Measurements from ENCODE around the gene HGF.
"Not testable (repeated sequence)": the region's sequence is repeated elsewhere in the genome, so short reads cannot be mapped to it uniquely, and the experiment has no call there.

Gene HGF

DNA sequence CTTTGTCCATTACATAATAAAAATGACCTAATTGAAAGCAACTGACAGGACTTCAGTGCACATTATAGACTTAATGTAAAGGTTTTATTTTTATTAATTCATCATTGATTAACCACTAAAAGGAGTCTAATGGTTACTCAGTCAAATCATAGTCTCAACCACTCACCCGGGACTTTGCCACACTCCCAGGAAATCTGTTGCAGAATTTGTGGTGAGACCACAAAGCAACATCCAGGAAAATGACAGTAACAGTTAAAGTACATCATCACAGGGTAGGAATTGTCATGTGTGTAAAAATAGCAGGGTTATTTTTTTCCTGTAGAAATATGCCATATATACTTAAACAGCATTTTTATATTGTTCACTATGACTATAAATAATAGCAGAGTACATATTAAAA is 6.3 kb upstream of the HGF start:
- no peak for DNase-seq (ENCODE audit: low spot score)

DNA sequence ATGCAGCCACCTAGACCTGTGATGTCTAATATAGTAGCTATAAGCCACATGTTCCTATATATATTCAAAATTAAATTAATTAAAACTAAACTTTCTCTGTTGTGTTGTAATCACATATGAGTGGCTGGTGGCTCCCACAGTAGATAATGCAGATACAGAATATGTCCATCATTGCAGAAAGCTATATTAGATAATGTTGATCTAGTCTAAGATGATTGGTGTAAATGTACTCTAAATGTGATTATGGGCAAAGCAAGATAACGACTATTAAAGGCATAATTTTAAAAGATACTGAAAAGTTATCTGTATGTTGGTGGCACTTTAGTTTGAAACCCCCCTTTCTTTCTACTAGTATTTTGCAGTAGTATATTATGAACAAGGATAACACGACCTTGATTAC is 5.7 kb upstream of the HGF start:
- no peak for DNase-seq (ENCODE audit: low spot score)

DNA sequence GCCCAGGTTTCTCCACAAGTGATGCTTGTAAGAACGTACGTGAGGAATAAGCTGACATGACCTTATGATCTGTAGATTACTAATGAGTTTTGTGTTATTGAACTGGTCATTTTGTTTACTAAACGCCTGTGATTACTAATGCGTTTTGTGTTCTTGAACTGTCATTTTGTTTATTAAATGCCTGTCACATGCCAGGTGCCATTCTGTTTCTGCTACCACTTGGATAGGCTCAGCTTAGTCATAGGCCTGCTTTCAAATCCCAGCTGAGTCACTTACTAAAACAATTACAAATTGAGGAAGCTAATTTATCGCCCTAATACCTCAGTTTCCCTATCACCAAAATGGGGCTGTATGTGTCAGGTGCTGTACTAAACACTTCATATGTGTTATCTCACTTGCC is 4.7 kb upstream of the HGF start:
- no peak for DNase-seq (ENCODE audit: low spot score)

DNA sequence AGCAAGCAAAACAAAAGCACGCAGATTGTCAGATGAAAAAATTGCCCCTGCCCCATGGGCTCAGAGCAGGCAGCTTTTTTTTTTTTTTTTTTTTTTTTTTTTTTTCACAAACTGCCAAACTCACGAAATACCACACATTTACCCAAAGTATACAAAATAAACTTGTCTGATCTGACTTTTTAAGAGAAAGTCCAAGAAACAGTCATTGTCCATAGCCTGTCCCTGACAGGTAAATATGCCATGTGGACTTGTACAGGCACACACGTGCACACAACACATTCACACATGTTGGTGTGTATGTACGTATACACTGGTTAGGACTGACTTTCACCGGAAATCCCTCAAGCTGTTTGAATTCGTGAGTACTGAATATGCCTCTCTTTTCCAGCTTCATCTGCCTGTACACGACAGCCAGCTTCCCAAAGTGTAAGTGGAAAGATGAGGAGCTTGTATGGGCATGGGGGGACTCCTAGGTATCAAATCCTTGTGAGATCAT is 929 bp upstream of the HGF start:
- DNase-seq (ENCODE audit: low spot score), result no peak

DNA sequence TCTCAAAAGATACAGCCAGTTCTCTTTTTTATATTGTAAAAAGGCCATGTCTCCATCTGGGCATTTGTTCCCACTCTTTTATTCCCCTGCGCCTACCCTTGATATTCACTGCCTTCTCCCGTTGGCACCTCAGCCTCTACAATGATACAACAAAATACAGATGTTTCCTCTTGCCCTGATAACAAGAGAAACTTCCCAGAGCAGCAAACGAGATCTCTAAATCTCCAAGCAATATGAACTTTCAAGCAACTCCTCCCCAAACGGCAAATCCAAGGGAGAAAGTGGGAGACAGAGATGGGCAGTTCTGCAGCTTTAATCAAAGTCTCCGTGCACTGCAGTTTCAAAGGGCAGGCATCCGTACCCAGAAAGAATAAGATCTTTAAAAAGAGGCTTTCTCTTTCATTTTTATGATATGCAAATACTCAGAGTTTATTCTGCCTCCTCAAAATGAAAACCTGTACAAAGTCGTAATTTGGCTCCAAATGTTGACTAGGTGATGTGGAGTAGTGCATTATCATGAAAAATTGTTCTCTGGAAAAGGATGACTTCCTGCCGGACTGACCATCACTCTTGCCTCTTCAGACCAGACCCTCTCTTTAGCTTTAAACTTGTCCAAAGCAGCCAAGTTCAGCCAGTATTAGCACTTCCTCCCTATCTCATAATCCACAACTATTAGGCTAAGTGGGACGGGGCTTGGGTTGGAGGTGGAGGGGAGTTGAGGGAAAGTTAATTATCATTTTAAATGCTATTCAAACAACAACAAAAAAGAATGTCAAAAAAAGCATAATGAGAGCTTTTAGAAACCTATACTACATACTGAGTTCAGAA is 682 bp downstream of the HGF start:
- DNase-seq (ENCODE audit: low spot score), result peak; percentile 16

DNA sequence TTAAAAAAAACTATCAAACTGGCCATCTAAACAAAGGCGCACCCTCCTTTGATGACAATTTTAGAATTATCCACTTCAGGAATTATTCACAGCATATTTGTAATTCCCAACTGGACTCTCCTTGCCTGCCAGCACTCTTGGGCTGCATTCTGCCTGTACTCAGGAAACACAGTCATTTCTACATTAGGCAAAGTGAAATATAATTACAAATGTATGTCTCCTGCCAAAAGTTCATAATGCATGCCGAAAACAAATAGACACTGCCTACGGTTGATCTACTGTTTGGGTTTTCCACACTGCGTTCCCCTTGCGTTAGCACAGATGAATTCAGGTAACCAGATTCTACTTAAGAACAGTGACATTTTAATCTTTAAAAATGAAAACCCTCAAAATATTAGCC is 1.9 kb downstream of the HGF start:
- DNase-seq (ENCODE audit: low spot score), result no peak

DNA sequence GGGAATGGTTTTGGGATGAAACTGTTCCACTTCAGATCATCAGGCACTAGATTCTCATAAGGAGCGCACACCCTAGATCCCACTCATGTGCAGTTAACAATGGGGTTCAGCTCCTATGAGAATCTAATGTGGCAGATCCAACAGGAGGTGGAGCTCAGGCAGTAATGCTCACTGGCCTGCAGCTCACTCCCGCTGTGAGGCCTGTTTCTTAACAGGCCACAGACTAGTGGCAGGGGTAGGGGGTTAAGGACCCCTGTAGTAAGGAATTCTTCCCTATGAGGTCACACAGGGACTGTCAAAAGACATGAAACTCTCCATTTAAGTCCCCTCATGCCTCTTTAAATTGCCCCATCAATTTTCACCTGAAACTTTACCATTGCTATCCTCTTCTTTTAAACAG is 8.0 kb downstream of the HGF start:
- DNase-seq (ENCODE audit: low spot score), result no peak

DNA sequence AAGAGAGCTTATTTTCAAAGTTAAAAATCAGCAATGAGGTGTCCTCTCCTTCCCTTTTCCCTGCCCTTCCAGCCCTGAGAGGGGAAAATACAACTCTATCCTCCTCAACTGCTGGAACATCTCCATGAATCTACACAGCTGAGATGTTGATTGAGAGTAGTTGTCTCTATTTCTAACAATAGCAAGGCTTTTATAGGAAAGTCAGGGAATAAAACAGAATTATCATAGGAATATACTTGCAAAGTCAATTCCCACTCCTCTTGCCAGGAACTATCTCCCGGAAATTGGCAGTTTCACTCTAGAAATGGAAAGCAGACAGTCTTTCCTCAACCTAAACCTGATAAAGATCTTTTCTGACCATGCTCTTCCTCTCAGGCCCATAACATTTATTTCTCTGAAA is 8.8 kb downstream of the HGF start:
- DNase-seq (ENCODE audit: low spot score), result no peak

DNA sequence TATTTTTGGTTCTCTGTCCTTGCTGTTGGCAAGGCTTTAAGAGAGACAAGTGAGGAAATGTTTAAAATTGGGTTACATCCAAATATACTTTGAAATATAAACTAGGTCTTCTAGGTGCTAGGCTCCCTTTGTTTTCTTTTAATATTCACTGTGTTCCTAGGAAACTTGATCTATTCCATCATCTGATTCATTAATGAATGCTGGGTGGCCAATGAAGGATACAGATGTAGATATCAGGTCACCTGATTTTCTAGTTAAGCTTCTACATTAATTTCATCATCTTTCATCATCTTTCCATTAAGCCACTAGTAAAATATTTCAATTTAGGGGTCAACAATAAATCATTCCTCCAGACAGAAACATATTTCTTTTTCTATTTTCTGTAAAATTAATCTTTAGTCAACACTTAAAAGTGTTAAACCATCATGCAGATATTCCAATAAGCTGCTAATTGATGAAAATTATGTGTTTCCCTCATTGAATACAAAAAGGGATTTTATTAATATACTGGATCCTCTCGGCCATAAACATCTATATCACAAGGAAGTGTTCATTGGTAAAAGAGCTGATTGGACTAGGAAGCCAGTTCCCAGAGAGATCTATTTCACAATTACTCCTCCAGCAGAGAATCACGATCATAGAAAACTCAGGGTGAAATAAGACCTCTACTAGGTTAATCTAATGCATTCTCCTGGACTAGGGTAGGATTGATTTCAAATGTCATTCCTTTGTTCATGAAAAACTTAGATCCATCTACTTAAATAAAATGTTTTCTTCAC is 14.7 kb downstream of the HGF start:
- no peak for DNase-seq (ENCODE audit: low spot score)

DNA sequence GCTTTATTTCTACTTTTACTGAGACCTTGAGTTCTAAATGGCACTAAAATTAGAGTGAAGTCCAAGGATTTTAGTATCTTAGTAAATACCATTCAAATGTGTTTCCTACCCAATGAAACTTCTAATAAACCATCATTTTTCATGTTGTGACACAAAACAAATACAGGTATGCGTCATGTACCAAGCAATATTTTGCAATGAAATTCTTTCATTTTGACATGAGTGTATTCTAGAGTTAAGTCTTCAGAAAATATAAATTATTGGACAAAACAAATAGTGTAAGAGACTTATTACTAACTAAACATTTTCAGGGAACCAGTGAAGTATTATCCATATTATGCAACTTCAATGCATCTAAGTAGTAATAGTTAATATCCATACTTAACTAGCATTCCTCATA is 16.5 kb downstream of the HGF start:
- DNase-seq (ENCODE audit: low spot score), result no peak

DNA sequence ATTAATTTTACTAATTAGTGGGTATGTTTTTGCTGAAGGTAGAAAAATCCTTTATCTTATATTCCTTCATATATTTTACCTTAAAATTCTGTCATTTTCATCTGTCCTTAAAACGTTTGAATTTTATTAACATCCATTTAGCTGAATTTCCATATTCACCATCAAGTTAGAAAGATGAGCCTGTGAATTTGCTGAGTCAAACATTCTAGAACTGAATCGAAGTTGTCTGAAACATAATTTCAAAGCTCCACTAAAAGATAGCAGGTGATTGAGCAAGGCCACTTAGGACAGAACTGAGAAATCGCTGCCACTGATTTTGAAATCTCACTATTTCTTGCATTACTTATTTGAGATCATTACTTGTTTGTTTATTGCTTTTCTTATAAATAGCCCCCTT is 17.5 kb downstream of the HGF start:
- DNase-seq (ENCODE audit: low spot score), result no peak

DNA sequence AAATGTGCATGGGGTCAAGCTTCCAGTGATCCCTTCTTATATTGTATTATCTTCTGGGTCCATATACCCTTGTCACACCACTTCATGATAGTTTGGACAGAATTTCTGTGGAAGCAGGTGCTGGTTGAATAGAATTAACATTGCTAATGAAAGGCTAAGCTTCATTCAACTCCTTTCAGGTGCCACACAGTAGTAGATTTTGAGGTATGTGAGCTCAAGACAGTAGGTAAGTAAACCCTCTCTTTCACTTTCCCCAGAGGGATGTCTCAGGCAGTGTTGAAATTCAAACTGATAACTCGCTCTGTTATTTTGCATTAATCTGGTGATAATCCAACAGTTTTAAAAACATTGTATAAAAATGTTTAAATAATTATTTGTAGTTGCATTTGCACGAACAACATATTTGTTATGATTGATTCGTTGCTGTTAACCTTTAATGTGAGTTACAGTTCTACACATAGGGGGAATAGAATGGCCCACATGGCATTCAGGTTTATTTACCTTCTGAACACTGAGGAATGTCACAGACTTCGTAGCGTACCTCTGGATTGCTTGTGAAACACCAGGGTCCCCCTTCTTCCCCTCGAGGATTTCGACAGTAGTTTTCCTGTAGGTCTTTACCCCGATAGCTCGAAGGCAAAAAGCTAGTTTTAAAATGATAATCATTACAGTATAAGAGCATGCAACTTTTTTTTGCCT is 18.1 kb downstream of the HGF start:
- DNase-seq (ENCODE audit: low spot score), result no peak

DNA sequence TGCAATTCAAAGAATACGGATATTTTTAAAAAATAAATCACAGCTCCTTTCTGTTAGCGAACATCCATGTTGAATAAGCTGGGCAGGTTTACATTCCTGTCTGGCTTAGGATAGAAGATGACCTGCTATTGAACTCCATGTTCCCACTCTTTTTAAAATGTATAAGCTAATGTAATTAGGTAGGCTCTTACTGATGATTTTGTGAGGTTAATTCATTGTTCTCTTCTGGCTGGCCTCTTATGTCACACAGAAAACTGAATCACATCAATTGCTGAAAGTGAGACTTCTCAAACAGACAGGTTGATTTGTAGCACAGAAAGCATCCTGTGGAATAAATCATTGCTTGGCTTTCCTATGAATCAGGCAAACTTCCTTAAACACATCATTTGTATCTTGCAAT is 24.2 kb downstream of the HGF start:
- no peak for DNase-seq (ENCODE audit: low spot score)

DNA sequence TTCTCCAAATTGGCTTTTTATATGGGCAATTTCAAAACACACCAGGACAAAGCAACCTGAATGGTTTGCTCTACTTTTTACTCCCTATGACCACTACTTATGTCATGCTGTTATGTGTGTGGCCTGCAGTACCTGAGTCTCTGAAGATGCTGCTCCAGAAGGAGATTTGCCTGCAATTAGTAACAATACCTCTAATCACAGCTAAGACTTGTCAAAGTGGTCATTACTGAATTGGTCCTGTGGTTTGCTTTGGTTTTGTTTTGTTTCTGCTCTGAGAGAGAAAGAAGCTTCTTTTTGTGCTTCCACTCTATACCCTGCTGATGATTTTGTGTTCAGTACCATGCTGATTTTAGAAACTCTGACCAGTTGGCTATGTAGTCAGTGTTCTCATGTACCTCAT is 25.5 kb downstream of the HGF start:
- no peak for DNase-seq (ENCODE audit: low spot score)

DNA sequence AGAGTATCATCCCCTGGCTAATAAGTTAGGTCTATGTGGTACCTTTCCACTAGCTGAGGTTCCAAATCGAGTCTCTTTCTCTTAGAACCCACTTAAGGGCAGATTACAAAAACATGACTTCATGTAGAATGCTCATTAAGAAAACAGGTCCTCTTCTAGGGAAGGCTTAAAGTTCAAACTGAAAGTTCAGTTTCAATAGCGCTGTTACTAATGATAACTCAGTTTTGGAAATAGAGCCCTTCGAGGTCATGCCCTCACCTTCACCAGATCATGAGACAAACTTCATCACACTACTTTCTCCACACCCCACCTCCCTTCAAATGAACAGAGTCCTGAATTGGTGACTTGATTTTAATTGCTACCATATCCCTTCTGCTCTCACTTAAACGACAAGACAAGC is 26.2 kb downstream of the HGF start:
- DNase-seq (ENCODE audit: low spot score), result no peak

DNA sequence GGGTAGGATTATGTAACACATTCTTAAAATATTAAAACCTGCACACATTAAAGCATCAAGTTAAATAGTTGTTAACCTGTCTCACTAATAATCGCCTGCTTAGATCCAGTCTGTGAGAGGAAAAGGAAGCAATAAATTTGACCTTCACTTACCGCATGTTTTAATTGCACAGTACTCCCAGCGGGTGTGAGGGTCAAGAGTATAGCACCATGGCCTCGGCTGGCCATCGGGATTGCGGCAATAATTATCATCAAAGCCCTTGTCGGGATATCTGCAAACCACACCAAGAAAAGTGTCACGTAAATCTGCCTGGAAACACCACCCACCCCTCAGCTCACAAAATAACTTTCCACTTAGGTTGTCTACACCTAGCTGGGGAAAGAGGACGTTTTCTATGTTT is 26.6 kb downstream of the HGF start:
- DNase-seq (ENCODE audit: low spot score), result no peak

DNA sequence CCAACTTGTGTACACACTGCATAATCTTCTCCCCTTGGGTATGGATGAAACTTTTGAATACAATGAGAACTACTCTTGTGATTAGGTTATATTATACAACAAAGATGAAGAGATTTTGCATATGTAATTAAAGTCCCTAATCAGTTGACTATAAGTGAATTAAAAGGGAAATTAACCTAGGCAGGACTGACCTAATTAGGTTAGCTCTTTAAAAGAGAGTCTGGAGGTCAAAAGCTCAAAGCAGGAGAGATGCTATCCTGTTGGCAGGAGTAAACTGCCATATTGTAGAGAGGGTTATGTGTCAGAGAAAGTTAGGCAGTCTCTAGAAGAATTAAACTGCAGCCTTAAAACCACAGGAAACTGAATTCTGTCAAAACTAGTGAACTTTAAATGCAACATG is 29.4 kb downstream of the HGF start:
- DNase-seq (ENCODE audit: low spot score), result no peak

DNA sequence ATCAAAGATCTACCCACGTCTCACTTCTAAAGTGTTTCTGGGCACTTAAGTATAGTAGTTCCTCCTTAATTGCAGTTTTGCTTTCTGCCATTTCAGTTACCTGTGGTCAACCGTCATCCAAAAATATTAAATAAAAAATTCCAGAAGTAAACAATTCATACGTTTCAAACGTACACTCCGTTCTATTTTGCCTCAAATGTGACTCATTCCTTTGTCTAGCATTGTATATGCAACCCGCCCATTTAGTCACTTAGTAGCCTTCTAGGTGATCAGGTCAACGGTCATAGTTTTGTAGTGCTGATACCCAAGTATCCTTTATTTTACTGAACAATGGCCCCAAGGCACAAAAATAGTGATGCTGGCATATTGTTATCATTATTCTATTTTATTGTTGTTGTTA is 33.8 kb downstream of the HGF start:
- no peak for DNase-seq (ENCODE audit: low spot score)

DNA sequence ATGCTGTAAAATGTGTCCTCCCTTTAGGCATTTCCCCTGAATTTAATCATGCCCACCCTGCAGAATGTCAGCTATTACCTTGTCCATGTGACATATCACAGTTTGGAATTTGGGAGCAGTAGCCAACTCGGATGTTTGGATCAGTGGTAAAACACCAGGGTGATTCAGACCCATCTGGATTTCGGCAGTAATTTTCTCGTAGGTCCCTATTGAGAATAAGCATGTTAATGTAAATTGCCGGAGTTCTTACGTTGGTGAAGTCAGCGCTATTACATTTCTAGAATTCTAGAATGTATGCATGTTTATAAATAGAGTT is 44.1 kb downstream of the HGF start:
- no peak for DNase-seq (ENCODE audit: low spot score)

DNA sequence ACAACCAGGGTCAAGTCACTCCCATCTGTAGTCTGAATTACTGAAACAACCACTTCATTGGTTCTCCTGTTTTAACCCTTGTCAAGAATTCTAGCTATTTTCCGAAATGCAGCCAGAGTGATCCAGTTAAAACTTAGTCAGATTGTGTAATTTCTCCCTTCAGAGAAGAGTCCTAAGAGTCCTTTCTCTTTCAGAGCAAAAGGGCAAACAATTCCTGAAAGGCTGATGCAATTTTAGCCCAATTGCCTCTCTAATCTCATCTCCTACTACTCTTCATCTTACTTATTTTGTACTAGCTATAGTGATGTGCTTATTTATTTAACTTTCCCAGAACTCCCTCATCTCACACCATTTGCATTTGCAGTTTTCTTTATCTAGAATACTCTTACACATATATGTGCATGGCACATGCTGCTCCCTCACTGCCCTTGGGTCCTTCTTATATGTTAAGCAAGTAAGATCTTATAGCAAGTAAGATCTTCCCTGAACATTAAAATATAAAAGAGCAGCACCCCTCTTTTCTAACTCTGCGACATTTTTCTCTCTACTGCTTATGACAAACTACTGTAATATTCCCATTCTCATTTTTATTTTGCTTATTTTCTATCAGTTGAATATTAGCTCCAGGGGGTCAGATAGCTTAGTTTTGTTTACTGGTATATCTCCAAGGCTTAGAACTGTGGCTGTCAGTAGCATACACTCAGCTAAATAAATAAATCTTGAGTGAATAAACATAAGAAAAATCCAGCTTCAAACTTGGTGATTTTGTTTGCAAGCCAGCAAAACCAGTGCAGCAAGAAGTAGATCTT is 44.6 kb downstream of the HGF start:
- DNase-seq (ENCODE audit: low spot score), result no peak

DNA sequence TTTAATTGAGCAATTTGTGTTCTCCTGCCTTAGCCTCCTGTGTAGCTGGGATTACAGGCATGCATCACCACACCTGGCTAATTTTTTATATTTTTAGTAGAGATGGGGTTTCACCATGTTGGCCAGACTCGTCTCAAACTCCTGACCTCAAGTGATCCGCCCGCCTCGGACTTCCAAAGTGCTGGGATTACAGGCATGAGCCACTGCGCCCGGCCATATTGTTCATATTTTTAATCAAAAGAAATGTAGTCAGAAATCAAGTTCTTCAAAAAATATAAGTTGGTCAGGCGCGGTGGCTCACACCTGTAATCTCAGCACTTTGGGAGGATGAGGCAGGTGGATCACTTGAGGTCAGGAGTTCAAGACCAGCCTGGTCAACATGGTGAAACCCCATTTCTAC is 47.6 kb downstream of the HGF start:
- DNase-seq (ENCODE audit: low spot score), result not testable (repeated sequence)

DNA sequence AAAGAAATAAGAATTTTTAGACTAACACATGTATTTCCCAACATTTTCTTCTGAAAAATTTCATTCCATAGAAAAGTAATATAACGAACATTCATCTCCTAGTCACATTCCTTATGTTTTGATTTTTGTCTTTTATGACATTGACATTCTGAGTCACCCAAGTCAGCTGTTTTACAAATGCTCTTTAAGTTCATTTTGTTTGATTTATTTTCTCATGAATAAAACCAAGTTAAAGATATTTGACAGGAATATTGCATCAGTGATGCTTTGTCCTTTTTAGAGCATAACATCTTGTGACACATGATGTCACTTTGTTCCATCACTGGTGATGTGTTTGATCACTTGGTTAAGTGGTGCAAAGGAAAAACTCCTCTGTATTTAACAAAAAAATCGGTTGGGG is 48.4 kb downstream of the HGF start:
- DNase-seq (ENCODE audit: low spot score), result no peak
